HEK293 (cell line): ENCODE data around the gene TK2.

Experiments used
- GLIS1 ChIP-seq: fragments of 450-650 bp; formaldehyde crosslinking; IDR thresholded peaks from 2 replicates; pipeline ENCODE4 v1.5.1; 2016; ENCODE audit warnings: missing biosample characterization, missing genetic modification characterization
- ZNF133 ChIP-seq: fragments of 450-650 bp; formaldehyde crosslinking; IDR thresholded peaks from 2 replicates; pipeline ENCODE4 v1.5.1; 2016; ENCODE audit warnings: missing biosample characterization, missing genetic modification characterization

GRCh38 chr16:66477028-66477515 lies 72.8 kb downstream of the TK2 start:
- TF ChIP-seq GLIS1 = no peak
- TF ChIP-seq ZNF133 (tag by site-specific recombination) = no peak
